Measurements from ENCODE around the gene NINJ1. TPM values are rescaled to one million over a fixed set of nuclear protein-coding genes. Genes with fewer than 3 reads are reported as not detected.

The NINJ1 gene
- total and polyA plus RNA-seq, 2 of the 13 experiments (the other 11 are each of a cell fraction or from before 2014, with no cell fraction given) = 81.2 to 92.1 TPM

DNA sequence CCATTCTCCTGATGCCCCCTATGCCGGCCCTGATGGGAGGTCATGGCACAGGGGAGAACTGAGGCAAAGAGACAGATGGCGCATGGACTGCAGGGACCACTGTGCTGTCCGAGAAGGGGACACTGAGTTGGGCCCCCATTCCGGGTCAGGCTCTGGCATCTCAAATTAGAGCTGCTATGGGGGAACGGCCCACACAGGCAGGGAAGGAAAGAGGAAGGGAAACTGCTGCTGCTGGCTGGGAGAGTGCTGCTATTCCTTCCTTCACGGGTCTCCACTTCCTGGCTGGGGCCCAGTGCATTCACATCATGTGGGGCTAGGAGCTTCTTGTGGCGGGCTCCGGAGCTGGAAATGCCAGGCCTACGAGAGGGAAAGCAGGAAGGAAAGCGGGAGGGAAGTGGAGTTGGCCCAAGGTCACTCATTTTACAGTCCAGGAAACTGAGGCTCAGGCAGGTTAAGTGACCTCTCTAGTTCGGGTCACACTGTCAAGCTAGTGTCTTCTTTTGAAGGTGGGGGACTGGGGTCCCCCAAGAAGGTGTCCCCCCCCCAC is 39.3 kb downstream of the NINJ1 start:
- in situ Hi-C loops (cut with HindIII; ENCODE audit: extremely low pct_ligation_motif_present, low pct_unique_long_range_greater_than_20kb) = no loop called here
- CTCF ChIA-PET (ENCODE audit: low intra/inter-chr PET ratio, low total read pairs) = no interaction called here
- peaks cover 18% of the 10 kb centered on the region for H3K79me2 ChIP-seq (ENCODE audit: insufficient read depth, low read length)
- intact Hi-C loops (cut with micrococcal nuclease; ENCODE audit: unreplicated experiment) = loop anchor here (1.0 kb wide), 1 partner anchor 32 kb away; no protein-coding TSS in a partner anchor
- H3K9ac ChIP-seq (ENCODE audit: insufficient read depth, low read depth, low read length) = peak overlapping the region; percentile 79
- no peak for ATAC-seq
- H3K27ac ChIP-seq (ENCODE audit: extremely low read length, insufficient read depth, low read length) = peak overlapping the region; percentile 73
- POLR2A ChIA-PET = interaction anchor here (1.0 to 3.4 kb wide), 7 partner anchors 11 to 62 kb away, joined by 3 to 21 read pairs (median 6); partner anchors contain the start of gene NINJ1
- H3K4me1 ChIP-seq (ENCODE audit: insufficient read depth, low read length) = peaks cover 78% of the 10 kb centered on the region
- FAIRE-seq = no peak
- no peaks in the 10 kb centered on the region for H3K9me3 ChIP-seq (ENCODE audit: low read length)
- no peaks in the 10 kb centered on the region; a peak in 1 of 5 replicates for H3K27me3 ChIP-seq (ENCODE audit: control insufficient read depth in 1 of 2, insufficient read depth in 2 of 2, low read length in 2 of 2)
- no peaks in the 10 kb centered on the region for H3K36me3 ChIP-seq (replicated peaks in 1 of 2; ENCODE audit: control insufficient read depth in 1 of 2, insufficient read depth in 2 of 2, low read length in 2 of 2)
- WGBS (ENCODE audit: low lambda C conversion rate) = 22% methylated on average over 11 of the region's 11 CpGs
- H3K4me2 ChIP-seq (ENCODE audit: low read depth, low read length) = peak overlapping the region; percentile 82
- H2AFZ ChIP-seq (ENCODE audit: low read length) = no peak overlapping the region
- no peak for DNase-seq (ENCODE audit: low spot score)
- no peaks in the 10 kb centered on the region; the same call in 1 of the 2 replicates for H4K20me1 ChIP-seq (ENCODE audit: insufficient read depth, low read length)
- H3K4me3 ChIP-seq (replicated peaks in 1 of 3; ENCODE audit: insufficient read depth in 1 of 3, low read depth in 2 of 3, low read length in 3 of 3) = peak overlapping the region; percentile 61 to 80 (median 78)
- BruUV-seq (replicated peaks) = TSS peak; percentile 96
- TF ChIP-seq, protein P1, sequence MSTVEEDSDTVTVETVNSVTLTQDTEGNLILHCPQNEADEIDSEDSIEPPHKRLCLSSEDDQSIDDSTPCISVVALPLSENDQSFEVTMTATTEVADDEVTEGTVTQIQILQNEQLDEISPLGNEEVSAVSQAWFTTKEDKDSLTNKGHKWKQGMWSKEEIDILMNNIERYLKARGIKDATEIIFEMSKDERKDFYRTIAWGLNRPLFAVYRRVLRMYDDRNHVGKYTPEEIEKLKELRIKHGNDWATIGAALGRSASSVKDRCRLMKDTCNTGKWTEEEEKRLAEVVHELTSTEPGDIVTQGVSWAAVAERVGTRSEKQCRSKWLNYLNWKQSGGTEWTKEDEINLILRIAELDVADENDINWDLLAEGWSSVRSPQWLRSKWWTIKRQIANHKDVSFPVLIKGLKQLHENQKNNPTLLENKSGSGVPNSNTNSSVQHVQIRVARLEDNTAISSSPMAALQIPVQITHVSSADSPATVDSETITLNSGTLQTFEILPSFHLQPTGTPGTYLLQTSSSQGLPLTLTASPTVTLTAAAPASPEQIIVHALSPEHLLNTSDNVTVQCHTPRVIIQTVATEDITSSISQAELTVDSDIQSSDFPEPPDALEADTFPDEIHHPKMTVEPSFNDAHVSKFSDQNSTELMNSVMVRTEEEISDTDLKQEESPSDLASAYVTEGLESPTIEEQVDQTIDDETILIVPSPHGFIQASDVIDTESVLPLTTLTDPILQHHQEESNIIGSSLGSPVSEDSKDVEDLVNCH (CRISPR knock-in tag; IDR thresholded peaks at IDR 0.05) = no peak
- no peak for TF ChIP-seq ZNF557 (CRISPR knock-in tag; IDR thresholded peaks at IDR 0.05)
- TF ChIP-seq RBM39 (IDR thresholded peaks at IDR 0.05; ENCODE audit: low read depth, low read length, poor library complexity, severe bottlenecking) = no peak
- TF ChIP-seq ZNF883 (CRISPR knock-in tag; IDR thresholded peaks at IDR 0.05; ENCODE audit: not compliant biosample characterization) = peak; percentile 17
- no peak for TF ChIP-seq SOX6 (IDR thresholded peaks at IDR 0.05)
- no peak for TF ChIP-seq SOX6 (CRISPR knock-in tag; IDR thresholded peaks at IDR 0.05)
- TF ChIP-seq, protein P2, sequence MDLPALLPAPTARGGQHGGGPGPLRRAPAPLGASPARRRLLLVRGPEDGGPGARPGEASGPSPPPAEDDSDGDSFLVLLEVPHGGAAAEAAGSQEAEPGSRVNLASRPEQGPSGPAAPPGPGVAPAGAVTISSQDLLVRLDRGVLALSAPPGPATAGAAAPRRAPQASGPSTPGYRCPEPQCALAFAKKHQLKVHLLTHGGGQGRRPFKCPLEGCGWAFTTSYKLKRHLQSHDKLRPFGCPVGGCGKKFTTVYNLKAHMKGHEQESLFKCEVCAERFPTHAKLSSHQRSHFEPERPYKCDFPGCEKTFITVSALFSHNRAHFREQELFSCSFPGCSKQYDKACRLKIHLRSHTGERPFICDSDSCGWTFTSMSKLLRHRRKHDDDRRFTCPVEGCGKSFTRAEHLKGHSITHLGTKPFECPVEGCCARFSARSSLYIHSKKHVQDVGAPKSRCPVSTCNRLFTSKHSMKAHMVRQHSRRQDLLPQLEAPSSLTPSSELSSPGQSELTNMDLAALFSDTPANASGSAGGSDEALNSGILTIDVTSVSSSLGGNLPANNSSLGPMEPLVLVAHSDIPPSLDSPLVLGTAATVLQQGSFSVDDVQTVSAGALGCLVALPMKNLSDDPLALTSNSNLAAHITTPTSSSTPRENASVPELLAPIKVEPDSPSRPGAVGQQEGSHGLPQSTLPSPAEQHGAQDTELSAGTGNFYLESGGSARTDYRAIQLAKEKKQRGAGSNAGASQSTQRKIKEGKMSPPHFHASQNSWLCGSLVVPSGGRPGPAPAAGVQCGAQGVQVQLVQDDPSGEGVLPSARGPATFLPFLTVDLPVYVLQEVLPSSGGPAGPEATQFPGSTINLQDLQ (CRISPR knock-in tag; IDR thresholded peaks at IDR 0.05) = 0 out of 2 replicates have a peak, but pooled peaks have one; percentile 49
- no peak for TF ChIP-seq ZSCAN31 (CRISPR knock-in tag; IDR thresholded peaks at IDR 0.05; ENCODE audit: low read depth)
- TF ChIP-seq SMARCE1 (IDR thresholded peaks at IDR 0.05; ENCODE audit: borderline replicate concordance) = no peak
- 0 out of 2 replicates have a peak, but pooled peaks have one; percentile 1 for TF ChIP-seq ARNTL (CRISPR knock-in tag; IDR thresholded peaks at IDR 0.05)
- TF ChIP-seq, protein P3, sequence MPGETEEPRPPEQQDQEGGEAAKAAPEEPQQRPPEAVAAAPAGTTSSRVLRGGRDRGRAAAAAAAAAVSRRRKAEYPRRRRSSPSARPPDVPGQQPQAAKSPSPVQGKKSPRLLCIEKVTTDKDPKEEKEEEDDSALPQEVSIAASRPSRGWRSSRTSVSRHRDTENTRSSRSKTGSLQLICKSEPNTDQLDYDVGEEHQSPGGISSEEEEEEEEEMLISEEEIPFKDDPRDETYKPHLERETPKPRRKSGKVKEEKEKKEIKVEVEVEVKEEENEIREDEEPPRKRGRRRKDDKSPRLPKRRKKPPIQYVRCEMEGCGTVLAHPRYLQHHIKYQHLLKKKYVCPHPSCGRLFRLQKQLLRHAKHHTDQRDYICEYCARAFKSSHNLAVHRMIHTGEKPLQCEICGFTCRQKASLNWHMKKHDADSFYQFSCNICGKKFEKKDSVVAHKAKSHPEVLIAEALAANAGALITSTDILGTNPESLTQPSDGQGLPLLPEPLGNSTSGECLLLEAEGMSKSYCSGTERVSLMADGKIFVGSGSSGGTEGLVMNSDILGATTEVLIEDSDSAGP (CRISPR knock-in tag; IDR thresholded peaks at IDR 0.05; ENCODE audit: borderline replicate concordance) = 0 out of 2 replicates have a peak, but pooled peaks have one; percentile 60
- TF ChIP-seq HNRNPL (IDR thresholded peaks at IDR 0.05; ENCODE audit: low read depth, low read length) = no peak
- TF ChIP-seq ZNF879 (CRISPR knock-in tag; IDR thresholded peaks at IDR 0.05) = 0 out of 2 replicates have a peak, but pooled peaks have one; percentile 34
- no peak for TF ChIP-seq ZBTB38 (CRISPR knock-in tag; IDR thresholded peaks at IDR 0.05)
- TF ChIP-seq SP5 (CRISPR knock-in tag; IDR thresholded peaks at IDR 0.05; ENCODE audit: borderline replicate concordance, low read depth) = no peak
- TF ChIP-seq, protein P4, sequence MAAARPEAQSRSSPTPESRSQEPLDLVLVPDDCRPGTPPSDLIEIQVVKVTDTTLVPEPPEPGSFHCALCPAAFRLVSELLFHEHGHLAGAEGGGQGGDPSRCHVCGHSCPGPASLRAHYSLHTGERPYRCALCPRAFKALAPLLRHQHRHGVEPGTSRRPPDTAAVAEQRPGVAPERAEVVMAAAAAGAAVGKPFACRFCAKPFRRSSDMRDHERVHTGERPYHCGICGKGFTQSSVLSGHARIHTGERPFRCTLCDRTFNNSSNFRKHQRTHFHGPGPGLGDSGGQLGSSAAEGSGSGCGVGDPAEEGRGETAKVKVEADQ (CRISPR knock-in tag; IDR thresholded peaks at IDR 0.05; ENCODE audit: borderline replicate concordance) = 0 out of 2 replicates have a peak, but pooled peaks have one; percentile 51
